Vagina (tissue), 2 donors: Measurements from ENCODE around the gene AKAP6. TPM values are rescaled to one million over a fixed set of nuclear protein-coding genes. Genes with fewer than 3 reads are reported as not detected.

Source experiments
- DNase-seq, 2 donors: peaks; one replicate each; pipeline ENCODE4 v3.0.0-alpha.2; 2017; ENCODE audit errors: extremely low spot score in 2 of 2
- H3K27ac ChIP-seq: fragments of 200-600 bp; sonication (generic); one replicate; pipeline ENCODE4 v1.5.1; 2019
- H3K27me3 ChIP-seq: fragments of 200-600 bp; sonication (generic); one replicate; pipeline ENCODE4 v1.5.1; 2019
- H3K36me3 ChIP-seq, 2 donors: fragments of 200-600 bp; sonication (generic); one replicate each; pipeline ENCODE4 v1.5.1; 2017 to 2019
- H3K4me1 ChIP-seq: fragments of 200-600 bp; sonication (generic); one replicate; pipeline ENCODE4 v1.5.1; 2019
- H3K4me3 ChIP-seq, 2 donors: fragments of 200-600 bp; sonication (generic); 1 replicate in 1 of 2; 2 replicates in 1 of 2; pipeline ENCODE4 v1.5.1; 2016 to 2019
- H3K9me3 ChIP-seq: fragments of 200-600 bp; sonication (generic); one replicate; pipeline ENCODE4 v1.5.1; 2019
- CTCF ChIP-seq, 3 experiments: fragments of 450-650 bp in 2 of 3; fragments of 200-600 bp in 1 of 3; sonication (generic) in 1 of 3; IDR thresholded peaks; one replicate each; pipeline ENCODE4 v1.5.1; 2017 to 2019; ENCODE audit warnings: antibody characterized with exemption in 3 of 3, mild to moderate bottlenecking in 2 of 3, moderate library complexity in 2 of 3
- POLR2A ChIP-seq, 2 donors: fragments of 450-650 bp; IDR thresholded peaks; one replicate each; pipeline ENCODE4 v1.6.1; 2017; ENCODE audit warnings: antibody characterized with exemption in 2 of 2, mild to moderate bottlenecking in 2 of 2, moderate library complexity in 2 of 2
- POLR2AphosphoS5 ChIP-seq, 2 donors: sonication (generic); formaldehyde crosslinking; IDR thresholded peaks; one replicate each; pipeline ENCODE4 v1.9.0; 2017; ENCODE audit warnings: antibody characterized with exemption in 2 of 2, mild to moderate bottlenecking in 2 of 2, low read depth in 1 of 2; ENCODE audit not compliant: insufficient read depth in 1 of 2
- intact Hi-C: fragments of 100-400 bp; cut with DNase I; formaldehyde crosslinking; loops from one replicate; pipeline ENCODE4 v1.15.1; 2023
- total RNA-seq: library from RNA; depleted of rRNA; stranded (reverse); fragments of >200 nt; gene quantifications from one replicate; pipeline ENCODE4 v1.2.3, GENCODE V29; 2016

Gene AKAP6
- total RNA-seq, 1 donor from 2014 or later = 3.9 TPM

- H3K36me3 ChIP-seq = no peaks in the 10 kb centered on the region
- TF ChIP-seq CTCF (IDR thresholded peaks at IDR 0.05) (no peak), POLR2A (IDR thresholded peaks at IDR 0.05) (no peak), POLR2AphosphoS5 (IDR thresholded peaks at IDR 0.05; ENCODE audit: insufficient read depth in 1 of 2, low read depth in 1 of 2) (no peak)
- H3K4me3 ChIP-seq = no peak overlapping the region
- no peaks in the 10 kb centered on the region for H3K9me3 ChIP-seq
- intact Hi-C loops = no loop called here
- H3K27me3 ChIP-seq = no peaks in the 10 kb centered on the region
- DNase-seq = no peak
- no peak overlapping the region for H3K27ac ChIP-seq
- H3K4me1 ChIP-seq = no peaks in the 10 kb centered on the region
Observed at GRCh38 chr14:32524609-32525375, 195.7 kb downstream of the AKAP6 start.

GRCh38 chr14:32525591-32525990 lies 196.5 kb downstream of the AKAP6 start:
- H3K27ac ChIP-seq = no peak overlapping the region
- H3K4me1 ChIP-seq = no peaks in the 10 kb centered on the region
- intact Hi-C loops = no loop called here
- TF ChIP-seq POLR2A (IDR thresholded peaks at IDR 0.05) (no peak), CTCF (IDR thresholded peaks at IDR 0.05) (no peak), POLR2AphosphoS5 (IDR thresholded peaks at IDR 0.05; ENCODE audit: insufficient read depth in 1 of 2, low read depth in 1 of 2) (no peak)
- H3K4me3 ChIP-seq = no peak overlapping the region
- DNase-seq = no peak
- no peaks in the 10 kb centered on the region for H3K27me3 ChIP-seq
- H3K9me3 ChIP-seq = no peaks in the 10 kb centered on the region
- no peaks in the 10 kb centered on the region for H3K36me3 ChIP-seq

- TF ChIP-seq CTCF (IDR thresholded peaks at IDR 0.05) = no peak
- no peak for TF ChIP-seq POLR2A (IDR thresholded peaks at IDR 0.05)
- TF ChIP-seq POLR2AphosphoS5 (IDR thresholded peaks at IDR 0.05; ENCODE audit: insufficient read depth in 1 of 2, low read depth in 1 of 2) = no peak
- Histone ChIP-seq H3K4me3 (no peak overlapping the region), H3K27me3 (no peaks in the 10 kb centered on the region), H3K4me1 (no peaks in the 10 kb centered on the region), H3K9me3 (no peaks in the 10 kb centered on the region), H3K27ac (no peak overlapping the region), H3K36me3 (no peaks in the 10 kb centered on the region)
- intact Hi-C loops = no loop called here
- no peak for DNase-seq
Observed at GRCh38 chr14:32530800-32531199, 201.7 kb downstream of the AKAP6 start.

GRCh38 chr14:32531942-32532515 lies 202.9 kb downstream of the AKAP6 start:
- TF ChIP-seq POLR2A (IDR thresholded peaks at IDR 0.05) (no peak), POLR2AphosphoS5 (IDR thresholded peaks at IDR 0.05; ENCODE audit: insufficient read depth in 1 of 2, low read depth in 1 of 2) (no peak), CTCF (IDR thresholded peaks at IDR 0.05) (no peak)
- DNase-seq = no peak
- no peaks in the 10 kb centered on the region for H3K4me1 ChIP-seq
- no peak overlapping the region for H3K4me3 ChIP-seq
- H3K27me3 ChIP-seq = no peaks in the 10 kb centered on the region
- no peaks in the 10 kb centered on the region for H3K36me3 ChIP-seq
- no peaks in the 10 kb centered on the region for H3K9me3 ChIP-seq
- intact Hi-C loops = no loop called here
- no peak overlapping the region for H3K27ac ChIP-seq

- H3K9me3 ChIP-seq = no peaks in the 10 kb centered on the region
- no peak overlapping the region for H3K27ac ChIP-seq
- H3K36me3 ChIP-seq = no peaks in the 10 kb centered on the region
- intact Hi-C loops = no loop called here
- no peak for DNase-seq
- TF ChIP-seq CTCF (IDR thresholded peaks at IDR 0.05) (no peak), POLR2AphosphoS5 (IDR thresholded peaks at IDR 0.05; ENCODE audit: insufficient read depth in 1 of 2, low read depth in 1 of 2) (no peak), POLR2A (IDR thresholded peaks at IDR 0.05) (no peak)
- H3K4me3 ChIP-seq = no peak overlapping the region
- H3K27me3 ChIP-seq = no peaks in the 10 kb centered on the region
- no peaks in the 10 kb centered on the region for H3K4me1 ChIP-seq
Observed at GRCh38 chr14:32534145-32534544, 205.0 kb downstream of the AKAP6 start.
